Mucosa of rectum (tissue), 2 donors: Measurements from ENCODE around the gene DHRSX.

Experiments
- H3K27ac ChIP-seq, 2 donors: one replicate each; pipeline ENCODE4 v1.7.0; 2013; ENCODE audit warnings: inconsistent platforms in 2 of 2, low read depth in 2 of 2, low read length in 2 of 2
- H3K27me3 ChIP-seq, 2 donors: one replicate each; pipeline ENCODE4 v1.7.0; 2013; ENCODE audit warnings: low read length in 2 of 2; ENCODE audit not compliant: control insufficient read depth in 2 of 2, insufficient read depth in 2 of 2
- H3K36me3 ChIP-seq, 2 donors: one replicate each; pipeline ENCODE4 v1.7.0; 2013; ENCODE audit warnings: low read length in 2 of 2; ENCODE audit not compliant: control insufficient read depth in 2 of 2, insufficient read depth in 2 of 2
- H3K4me1 ChIP-seq, 2 donors: one replicate each; pipeline ENCODE4 v1.7.0; 2013; ENCODE audit warnings: low read length in 2 of 2, mild to moderate bottlenecking in 1 of 2; ENCODE audit not compliant: control insufficient read depth in 2 of 2, insufficient read depth in 2 of 2
- H3K4me3 ChIP-seq, 2 donors: one replicate each; pipeline ENCODE4 v1.7.0; 2013; ENCODE audit warnings: low read length in 2 of 2
- H3K9ac ChIP-seq, 2 donors: one replicate each; pipeline ENCODE4 v1.7.0; 2013; ENCODE audit warnings: low read length in 2 of 2, low read depth in 1 of 2, mild to moderate bottlenecking in 1 of 2
- H3K9me3 ChIP-seq, 2 donors: one replicate each; pipeline ENCODE4 v1.7.0; 2013; ENCODE audit warnings: low read length in 2 of 2; ENCODE audit not compliant: control insufficient read depth in 2 of 2
- donor health status: healthy.
- donor health status: Normal muscosa, but diverticular disease.

DHRSX gene

DNA sequence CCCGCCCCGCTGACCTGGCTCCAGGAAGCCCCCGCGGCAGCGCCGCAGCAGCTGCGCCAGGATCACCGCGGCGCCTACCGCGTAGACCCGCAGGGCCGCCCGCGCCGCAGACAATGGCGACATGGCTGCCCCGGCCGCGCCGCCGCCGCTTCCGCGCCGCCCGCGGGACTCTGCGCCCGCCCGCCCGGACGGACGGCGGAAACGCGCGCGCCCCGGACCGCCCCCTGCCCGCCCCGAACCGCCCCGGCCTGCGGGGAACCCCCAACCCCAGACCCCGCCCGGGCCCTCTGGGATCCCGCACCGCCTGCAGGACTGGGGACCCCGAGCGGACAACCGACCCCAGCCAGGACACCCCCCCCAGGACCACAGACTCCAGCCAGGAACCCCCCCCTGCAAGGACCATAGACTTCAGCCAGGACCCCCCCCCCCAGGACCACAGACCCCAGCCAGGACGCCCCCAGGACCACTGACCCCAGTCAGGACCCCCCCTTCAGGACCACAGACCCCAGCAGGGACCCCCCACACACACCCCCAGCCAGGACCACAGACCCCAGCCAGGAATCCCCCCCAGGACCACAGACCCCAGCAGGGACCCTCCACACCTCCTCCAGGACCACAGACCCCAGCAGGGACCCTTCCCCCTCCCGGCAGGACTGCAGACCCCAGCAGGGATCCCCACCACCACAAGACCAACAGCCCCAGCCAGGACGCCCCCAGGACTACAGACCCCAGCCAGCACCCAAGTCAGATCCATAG is at the start of gene DHRSX, which contains the start of gene ZBED1:
DHRSX (minus strand) TSS at position 174 of the 756 bp plus-strand sequence; CDS start at position 123, 51 bp downstream.
ZBED1 (minus strand) TSS at position 174 of the 756 bp plus-strand sequence. CDS start 10,257 bp downstream, outside the sequence.
- Histone ChIP-seq H3K4me3 (peak within 1 kb of the TSS; percentile 77 to 85), H3K9me3 (no peaks in the 10 kb centered on the region), H3K27me3 (no peaks in the 10 kb centered on the region), H3K9ac (peak within 1 kb of the TSS; percentile 61 to 85), H3K4me1 (peaks cover 36 to 37% of the 10 kb centered on the region in 2 donors), H3K27ac (peak within 1 kb of the TSS; percentile 91 to 92), H3K36me3 (no peaks in the 10 kb centered on the region)

GRCh38 chrX:2549876-2550275 is 49.1 kb upstream of the DHRSX start:
- H3K27ac ChIP-seq: no peak overlapping the region
- no peaks in the 10 kb centered on the region for H3K9me3 ChIP-seq
- H3K4me3 ChIP-seq: no peak overlapping the region
- H3K9ac ChIP-seq: no peak overlapping the region
- no peaks in the 10 kb centered on the region for H3K4me1 ChIP-seq
- no peaks in the 10 kb centered on the region for H3K36me3 ChIP-seq
- H3K27me3 ChIP-seq: peaks cover 0 to 4% of the 10 kb centered on the region in 2 donors

DNA sequence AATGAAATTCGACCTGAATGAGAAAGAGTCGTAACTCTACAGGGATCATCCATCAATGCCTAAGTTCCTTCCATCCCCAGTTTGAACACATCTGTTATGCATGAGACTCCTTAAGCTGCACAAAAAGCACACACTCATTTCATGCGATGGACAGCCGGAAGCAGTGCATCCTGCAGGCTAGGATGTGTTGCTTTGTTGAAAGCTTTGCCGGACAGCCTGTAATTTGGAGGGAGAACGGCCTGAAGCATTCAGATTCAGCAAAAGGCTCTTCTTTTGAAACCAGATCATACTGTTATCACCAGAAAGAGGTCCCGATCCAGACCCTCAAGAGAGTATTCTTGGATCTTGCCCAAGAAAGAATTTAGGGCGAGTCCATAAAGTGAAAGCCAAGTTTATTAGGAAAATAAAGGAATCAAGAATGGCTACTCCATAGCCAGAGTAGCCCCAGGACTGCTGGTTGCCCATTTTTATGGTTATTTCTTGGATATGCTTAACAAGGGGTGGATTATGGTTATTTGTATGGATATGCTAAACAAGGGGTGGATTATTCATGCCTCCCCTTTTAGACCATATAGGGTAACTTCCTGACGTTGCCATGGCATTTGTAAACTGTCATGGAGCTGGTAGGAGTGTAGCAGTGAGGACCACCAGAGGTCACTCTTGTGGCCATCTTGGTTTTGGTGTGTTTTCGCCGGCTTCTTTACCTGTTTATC is 48.1 kb upstream of the DHRSX start:
- no peaks in the 10 kb centered on the region for H3K4me1 ChIP-seq
- no peaks in the 10 kb centered on the region for H3K36me3 ChIP-seq
- H3K9ac ChIP-seq: no peak overlapping the region
- no peaks in the 10 kb centered on the region for H3K9me3 ChIP-seq
- no peak overlapping the region for H3K4me3 ChIP-seq
- no peak overlapping the region for H3K27ac ChIP-seq
- H3K27me3 ChIP-seq: peaks cover 0 to 4% of the 10 kb centered on the region in 2 donors

DNA sequence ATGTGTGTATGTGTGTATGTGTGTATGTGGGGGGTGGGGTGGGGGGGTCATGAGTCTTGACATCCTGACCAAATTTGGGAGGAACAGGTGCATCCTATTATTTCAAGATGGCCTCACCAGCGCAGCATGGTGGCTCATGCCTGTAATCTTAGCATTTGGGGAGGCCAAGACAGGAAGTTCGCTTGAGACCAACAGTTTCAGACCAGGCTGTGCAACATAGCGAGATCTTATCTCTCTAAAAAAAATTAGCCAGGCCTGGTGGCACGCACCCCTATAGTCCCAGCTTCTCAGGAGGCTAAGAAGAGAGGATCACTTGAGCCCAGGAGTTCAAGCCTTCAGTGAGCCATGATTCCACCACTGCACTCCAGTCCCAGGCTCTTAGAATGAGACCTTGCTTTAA is 47.0 kb upstream of the DHRSX start:
- Histone ChIP-seq H3K4me3 (no peak overlapping the region), H3K36me3 (no peaks in the 10 kb centered on the region), H3K27ac (no peak overlapping the region), H3K9ac (no peak overlapping the region), H3K4me1 (no peaks in the 10 kb centered on the region), H3K27me3 (peaks cover 0 to 4% of the 10 kb centered on the region in 2 donors), H3K9me3 (no peaks in the 10 kb centered on the region)

- H3K9me3 ChIP-seq: no peaks in the 10 kb centered on the region
- no peaks in the 10 kb centered on the region for H3K4me1 ChIP-seq
- no peak overlapping the region for H3K27ac ChIP-seq
- H3K4me3 ChIP-seq: no peak overlapping the region
- H3K27me3 ChIP-seq: peaks cover 0 to 4% of the 10 kb centered on the region in 2 donors
- H3K36me3 ChIP-seq: no peaks in the 10 kb centered on the region
- H3K9ac ChIP-seq: no peak overlapping the region
Measured at GRCh38 chrX:2546496-2546895, 45.7 kb upstream of the DHRSX start.

DNA sequence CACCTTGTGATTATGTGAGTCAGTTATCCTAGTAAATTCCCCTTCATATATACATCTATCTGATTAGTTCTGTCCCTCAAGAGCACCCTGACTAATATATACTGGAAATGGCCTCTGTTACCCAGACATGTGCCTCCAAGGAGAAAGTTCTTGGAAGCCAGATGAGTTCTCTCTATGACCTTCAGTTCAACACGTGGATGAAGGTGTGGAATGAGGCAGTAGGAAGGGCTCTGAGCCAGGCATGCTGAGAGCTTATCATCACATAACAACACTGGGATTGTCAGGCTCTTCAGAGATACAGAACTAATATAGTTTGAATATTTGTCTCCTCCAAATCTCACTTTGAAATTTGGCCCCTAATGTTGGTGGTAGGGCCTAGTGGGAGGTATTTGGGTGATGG is 44.4 kb upstream of the DHRSX start:
- Histone ChIP-seq H3K9me3 (no peaks in the 10 kb centered on the region), H3K4me1 (no peaks in the 10 kb centered on the region), H3K9ac (no peak overlapping the region), H3K27ac (no peak overlapping the region), H3K36me3 (no peaks in the 10 kb centered on the region), H3K4me3 (no peak overlapping the region), H3K27me3 (no peaks in the 10 kb centered on the region)

DNA sequence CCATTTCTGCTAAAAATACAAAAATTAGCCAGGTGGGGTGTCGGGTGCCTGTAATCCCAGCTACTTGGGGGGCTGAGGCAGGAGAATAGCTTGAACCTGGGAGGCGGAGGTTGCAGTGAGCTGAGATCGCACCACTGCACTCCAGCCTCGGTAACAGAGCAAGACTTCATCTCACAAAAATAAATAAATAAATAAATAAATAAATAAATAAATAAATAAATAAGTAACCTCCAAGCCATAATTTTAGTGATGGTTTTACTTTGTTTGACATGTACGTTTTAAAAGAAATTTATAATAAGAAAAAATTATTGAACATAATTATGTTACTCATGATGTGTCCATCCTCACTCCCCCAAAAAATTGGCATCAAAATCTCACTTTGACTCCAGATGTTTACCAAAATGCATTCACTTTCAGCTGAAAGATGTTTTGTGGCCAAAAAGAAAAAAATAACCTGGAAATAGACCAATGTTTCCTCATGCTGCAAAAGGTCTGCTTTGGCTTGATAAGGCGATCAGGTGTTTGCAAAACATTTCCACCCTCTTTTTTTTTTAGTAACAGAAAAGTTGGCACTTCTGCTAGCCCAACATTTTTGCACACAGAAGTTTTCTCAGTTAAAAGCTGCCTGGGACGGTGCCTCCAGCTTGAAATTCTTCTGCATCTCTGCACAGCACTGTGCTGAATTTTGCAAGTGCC is 42.2 kb upstream of the DHRSX start:
- no peaks in the 10 kb centered on the region for H3K36me3 ChIP-seq
- H3K27me3 ChIP-seq: peaks cover 0 to 2% of the 10 kb centered on the region in 2 donors
- H3K4me3 ChIP-seq: no peak overlapping the region

DNA sequence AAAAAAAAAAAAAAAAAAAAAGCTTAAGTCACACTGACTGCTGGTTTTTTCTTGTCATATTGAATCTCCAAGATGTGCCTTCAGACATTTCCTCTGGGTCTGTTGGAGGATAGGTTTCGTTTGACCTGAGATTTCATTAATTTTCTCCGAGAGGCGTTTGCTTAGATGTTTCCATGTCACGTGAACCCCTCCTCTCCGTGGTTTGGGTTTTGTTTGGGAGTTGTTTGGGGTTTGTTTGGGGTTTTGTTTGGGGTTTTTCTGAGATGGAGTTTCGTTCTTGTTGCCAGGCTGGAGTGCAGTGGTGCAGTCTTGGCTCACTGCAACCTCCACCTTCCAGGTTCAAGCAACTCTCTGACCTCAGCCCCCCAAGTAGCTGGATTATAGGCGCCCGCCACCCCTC is 40.8 kb upstream of the DHRSX start:
- Histone ChIP-seq H3K9me3 (no peaks in the 10 kb centered on the region), H3K9ac (no peak overlapping the region), H3K27me3 (peaks cover 0 to 2% of the 10 kb centered on the region in 2 donors)

More for the DNA sequence above, 42.2 kb upstream of the DHRSX start:
- Histone ChIP-seq H3K9me3 (no peaks in the 10 kb centered on the region), H3K27ac (no peak overlapping the region), H3K4me1 (no peaks in the 10 kb centered on the region), H3K9ac (no peak overlapping the region)

GRCh38 chrX:2540426-2540947 is 39.7 kb upstream of the DHRSX start:
- H3K9ac ChIP-seq: no peak overlapping the region
- peaks cover 0 to 2% of the 10 kb centered on the region in 2 donors for H3K27me3 ChIP-seq
- H3K27ac ChIP-seq: no peak overlapping the region
- H3K36me3 ChIP-seq: no peaks in the 10 kb centered on the region
- H3K9me3 ChIP-seq: no peaks in the 10 kb centered on the region
- no peaks in the 10 kb centered on the region for H3K4me1 ChIP-seq
- no peak overlapping the region for H3K4me3 ChIP-seq

More for the DNA sequence above, 40.8 kb upstream of the DHRSX start:
- Histone ChIP-seq H3K27ac (no peak overlapping the region), H3K4me3 (no peak overlapping the region), H3K36me3 (no peaks in the 10 kb centered on the region), H3K4me1 (no peaks in the 10 kb centered on the region)
